ENCODE measurements around the gene CENPF.
A peak's percentile ranks its signal among the peaks of the same experiment; 100 is the strongest.
"Not testable (repeated sequence)": the region's sequence is repeated elsewhere in the genome, so short reads cannot be mapped to it uniquely, and the experiment has no call there.

CENPF gene

DNA sequence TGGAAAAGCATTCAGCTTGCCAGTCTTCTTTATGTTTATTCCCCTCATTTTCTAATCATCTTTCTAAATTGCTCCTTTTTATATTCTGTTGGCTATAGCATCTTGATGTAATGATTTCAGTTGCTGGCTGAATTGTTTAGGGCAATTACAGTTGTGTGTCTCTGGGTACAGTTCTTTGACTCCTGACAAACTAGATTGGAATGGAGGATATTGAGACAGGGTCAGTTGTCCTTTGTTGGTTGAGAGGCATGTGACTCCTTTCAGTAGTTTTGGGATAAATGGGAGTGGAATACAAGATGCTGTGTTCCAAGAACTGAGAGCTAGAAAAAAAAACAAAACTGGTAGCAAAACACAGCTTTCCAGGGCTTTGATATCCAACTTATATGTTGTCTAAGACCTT is 1.5 kb downstream of the CENPF start:
- H3K27me3 ChIP-seq: no peaks in the 10 kb centered on the region
- H3K9ac ChIP-seq: peak overlapping the region; percentile 92
- peaks cover 39% of the 10 kb centered on the region for H3K9me3 ChIP-seq
- peak overlapping the region; percentile 89; the same call in 1 of the 2 replicates for H3K27ac ChIP-seq
- peak overlapping the region; percentile 94 for H3K4me3 ChIP-seq
- H3K4me2 ChIP-seq: peak overlapping the region; percentile 91
- H4K20me1 ChIP-seq: no peaks in the 10 kb centered on the region
- no peak for TF ChIP-seq Cebpa-rat (IDR thresholded peaks at IDR 0.05)
- H3K4me1 ChIP-seq: peaks cover 22% of the 10 kb centered on the region
- peaks cover 43% of the 10 kb centered on the region for H3K36me3 ChIP-seq

DNA sequence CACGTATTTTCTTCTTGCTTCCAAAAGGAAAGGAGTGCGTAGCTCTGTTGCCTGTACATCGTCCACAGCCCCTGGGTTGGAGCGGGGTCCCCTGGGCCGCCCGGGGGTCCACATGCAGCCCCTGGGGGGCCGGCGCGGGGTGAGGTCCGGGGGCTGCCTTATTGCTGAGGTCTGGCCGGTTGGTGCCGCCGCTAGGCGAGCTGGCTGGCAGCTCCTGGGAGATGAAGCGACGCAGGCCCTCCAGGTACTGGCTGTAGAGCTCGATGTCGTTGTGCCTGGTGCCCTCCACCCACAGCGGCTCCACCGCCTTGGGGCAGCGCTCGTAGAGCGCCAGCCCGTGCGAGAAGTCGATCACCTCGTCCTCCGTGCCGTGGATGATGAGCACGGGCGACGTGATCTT is 2.5 kb downstream of the CENPF start:
- H3K4me2 ChIP-seq: peak overlapping the region; percentile 91; the same call in 1 of the 2 replicates
- H3K4me1 ChIP-seq: peaks cover 22% of the 10 kb centered on the region
- peaks cover 47% of the 10 kb centered on the region for H3K9me3 ChIP-seq
- not testable (repeated sequence) for H3K9ac ChIP-seq, H3K27me3 ChIP-seq, H4K20me1 ChIP-seq, H3K27ac ChIP-seq
- H3K36me3 ChIP-seq: peaks cover 50% of the 10 kb centered on the region
- H3K4me3 ChIP-seq: peak overlapping the region; percentile 94; the same call in 1 of the 2 replicates

DNA sequence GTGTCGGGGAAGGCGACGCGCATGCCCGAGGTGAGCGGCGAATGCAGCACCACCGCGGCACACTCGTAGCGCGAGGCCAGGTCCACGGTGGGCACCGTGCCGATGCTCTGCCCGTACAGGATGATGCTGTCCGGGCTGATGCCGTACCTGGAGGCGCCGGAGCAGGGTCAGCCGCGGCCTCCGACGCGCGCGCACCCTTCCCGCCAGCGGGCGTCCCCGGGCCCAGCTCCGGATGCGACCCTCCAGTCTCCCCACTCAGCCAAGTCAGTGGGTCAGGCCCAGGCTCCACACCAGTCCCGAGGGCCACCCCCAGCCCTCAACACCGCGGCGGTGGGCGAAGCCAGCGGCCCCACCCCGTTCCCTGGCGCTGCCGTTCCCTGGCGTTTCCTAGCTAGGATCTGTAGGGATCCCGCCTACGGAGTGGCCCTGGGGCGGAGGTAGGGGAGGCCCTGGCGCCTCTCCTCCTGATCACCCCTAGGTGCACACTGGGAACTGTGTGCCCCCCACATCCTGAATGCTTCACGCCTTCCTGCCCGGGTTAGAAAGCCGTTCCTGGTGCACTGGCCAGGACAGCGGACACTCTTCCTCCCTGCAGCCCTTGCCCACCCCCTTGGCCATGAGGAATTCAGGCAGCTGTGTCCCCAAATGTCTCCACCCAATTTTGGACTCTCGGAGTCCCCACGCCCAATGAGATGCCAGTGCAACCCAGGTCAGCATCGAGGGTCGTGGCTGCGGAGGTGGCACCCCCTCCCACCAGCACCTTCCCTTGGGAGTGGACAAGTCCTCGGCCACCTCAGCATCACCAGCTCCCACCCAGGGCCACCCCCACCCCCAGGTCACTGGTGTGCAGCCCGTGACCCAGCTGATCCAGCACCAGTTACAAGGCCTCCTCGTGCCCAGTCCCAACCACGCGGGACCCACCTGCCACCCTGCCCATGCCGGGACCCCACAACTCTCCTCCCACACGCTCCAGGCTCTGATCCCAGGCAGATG is 3.2 kb downstream of the CENPF start:
- H3K4me2 ChIP-seq, H3K27ac ChIP-seq, H4K20me1 ChIP-seq, H3K9ac ChIP-seq, H3K27me3 ChIP-seq, H3K4me3 ChIP-seq: not testable (repeated sequence)
- peaks cover 22% of the 10 kb centered on the region for H3K4me1 ChIP-seq
- H3K9me3 ChIP-seq: peaks cover 55% of the 10 kb centered on the region
- H3K36me3 ChIP-seq: peaks cover 58% of the 10 kb centered on the region

DNA sequence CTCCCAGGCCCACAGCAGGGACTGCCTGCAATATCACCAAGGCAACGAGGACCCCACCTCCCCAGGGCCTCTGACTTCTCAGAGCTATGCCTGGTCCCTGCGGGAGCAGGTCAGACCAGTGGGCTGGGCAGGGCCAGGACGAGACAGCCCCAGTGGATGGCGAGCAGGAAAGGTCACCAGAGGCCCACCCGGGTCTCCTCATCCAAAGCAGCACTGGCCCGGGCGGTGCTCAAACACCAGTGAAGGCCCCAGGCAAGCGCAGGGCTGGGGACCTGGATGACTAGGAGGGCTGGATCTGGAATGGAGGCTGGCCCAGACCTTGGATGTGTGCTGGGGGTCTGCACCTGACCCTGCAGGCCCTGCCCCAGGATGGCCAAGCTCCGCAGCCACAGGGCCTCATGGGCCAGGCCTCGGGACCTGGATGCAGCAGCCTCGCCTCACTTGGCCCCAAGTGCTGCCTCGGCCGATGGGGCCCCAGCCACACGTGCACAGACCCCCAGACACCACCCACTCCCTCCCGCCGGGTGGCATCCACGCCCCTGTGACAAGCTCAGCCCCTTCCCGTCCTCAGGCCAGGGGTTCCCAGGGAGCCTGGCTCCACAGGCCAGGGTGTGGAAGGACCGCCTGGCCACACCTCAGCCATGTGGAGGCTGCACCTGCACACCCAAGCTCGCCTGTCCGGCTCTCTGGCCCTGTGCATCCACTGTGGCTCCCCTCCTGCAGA is 4.7 kb downstream of the CENPF start:
- H3K4me3 ChIP-seq, H3K27ac ChIP-seq, H3K27me3 ChIP-seq, H3K9ac ChIP-seq, H3K4me2 ChIP-seq: not testable (repeated sequence)
- Histone ChIP-seq H3K4me1 (peaks cover 17% of the 10 kb centered on the region), H3K36me3 (peaks cover 70% of the 10 kb centered on the region), H4K20me1 (peaks cover 15% of the 10 kb centered on the region; the same call in 1 of the 2 replicates), H3K9me3 (peaks cover 57% of the 10 kb centered on the region)

DNA sequence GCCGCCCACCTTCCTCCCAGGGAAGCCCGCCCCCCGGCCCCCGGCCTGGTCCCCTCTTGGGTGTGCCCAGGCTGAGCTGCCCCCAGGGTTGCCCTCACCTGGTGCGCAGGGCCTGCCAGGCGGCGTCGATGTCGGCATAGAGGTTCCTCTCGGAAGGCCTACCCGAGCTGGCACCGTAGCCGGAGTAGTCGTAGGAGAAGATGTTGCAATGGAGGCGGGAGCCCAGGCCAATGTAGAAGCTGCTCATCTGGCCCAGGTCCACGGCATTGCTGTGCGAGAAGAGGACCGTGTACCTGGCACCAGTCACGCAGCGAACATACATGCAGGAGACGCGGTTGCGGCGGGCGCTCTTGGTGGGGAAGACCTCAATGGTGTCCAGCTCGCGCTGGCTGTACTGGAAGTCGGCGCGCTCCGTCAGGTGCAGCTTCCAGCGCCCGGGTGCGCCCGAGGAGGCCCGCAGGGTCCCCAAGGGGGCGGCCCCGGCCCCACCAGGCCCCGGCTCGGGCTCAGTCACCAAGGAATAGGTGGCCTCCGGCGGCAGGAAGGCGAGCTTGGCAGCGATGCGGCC is 5.3 kb downstream of the CENPF start:
- H3K27me3 ChIP-seq, H3K27ac ChIP-seq, H3K9ac ChIP-seq, H3K4me2 ChIP-seq, H3K4me3 ChIP-seq: not testable (repeated sequence)
- H3K36me3 ChIP-seq: peaks cover 76% of the 10 kb centered on the region
- peaks cover 21% of the 10 kb centered on the region; the same call in 1 of the 2 replicates for H4K20me1 ChIP-seq
- peaks cover 17% of the 10 kb centered on the region for H3K4me1 ChIP-seq
- peaks cover 57% of the 10 kb centered on the region for H3K9me3 ChIP-seq

DNA sequence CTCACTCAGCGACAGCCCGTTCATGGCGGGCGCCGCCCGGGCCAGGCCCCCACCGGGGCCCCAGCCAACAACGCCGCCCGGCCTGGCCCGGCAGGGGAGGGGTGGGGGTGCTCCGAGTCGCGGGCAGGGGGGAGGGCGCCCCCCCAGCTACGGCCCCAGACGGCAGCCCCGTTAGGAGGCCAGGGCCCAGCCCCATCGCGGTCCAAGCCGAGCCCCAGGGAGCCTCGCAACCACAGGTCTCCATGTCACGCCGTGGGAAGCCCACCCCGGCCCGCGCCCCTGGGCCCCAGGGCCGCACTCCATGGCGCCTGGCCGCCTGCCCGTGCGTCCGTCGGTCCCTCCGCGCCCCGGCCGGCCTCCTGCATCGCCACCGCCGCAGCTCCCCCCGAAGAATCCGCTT is 5.8 kb downstream of the CENPF start:
- Histone ChIP-seq H3K4me1 (peaks cover 17% of the 10 kb centered on the region), H3K9me3 (peaks cover 57% of the 10 kb centered on the region), H4K20me1 (peaks cover 26% of the 10 kb centered on the region; the same call in 1 of the 2 replicates), H3K36me3 (peaks cover 82% of the 10 kb centered on the region)
- not testable (repeated sequence) for H3K9ac ChIP-seq, H3K27me3 ChIP-seq, H3K4me3 ChIP-seq, H3K4me2 ChIP-seq, H3K27ac ChIP-seq

DNA sequence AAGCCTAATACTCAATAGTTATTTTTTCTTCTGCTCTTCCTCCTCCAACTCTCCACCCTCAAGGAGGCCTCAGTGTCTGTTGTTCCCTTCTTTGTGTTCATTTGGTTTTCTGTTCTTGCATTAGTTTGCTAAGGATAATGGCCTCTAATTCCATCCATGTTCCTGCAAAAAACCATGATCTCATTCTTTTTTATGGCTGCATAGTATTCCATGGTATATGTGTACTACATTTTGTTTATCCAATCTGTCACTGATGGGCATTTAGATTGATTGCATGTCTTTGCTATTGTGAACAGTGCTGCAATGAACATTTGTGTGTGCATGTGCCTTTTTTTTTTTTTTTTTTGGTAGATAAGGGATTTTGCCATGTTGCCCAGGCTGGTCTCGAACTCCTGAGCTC is 6.7 kb downstream of the CENPF start:
- Histone ChIP-seq H3K36me3 (peaks cover 89% of the 10 kb centered on the region), H4K20me1 (peaks cover 26% of the 10 kb centered on the region; the same call in 1 of the 2 replicates), H3K4me2 (no peak overlapping the region), H3K27me3 (no peaks in the 10 kb centered on the region), H3K27ac (no peak overlapping the region), H3K9ac (no peak overlapping the region), H3K4me3 (no peak overlapping the region), H3K9me3 (peaks cover 57% of the 10 kb centered on the region), H3K4me1 (peaks cover 8% of the 10 kb centered on the region)
- no peak for TF ChIP-seq Cebpa-rat (IDR thresholded peaks at IDR 0.05)

DNA sequence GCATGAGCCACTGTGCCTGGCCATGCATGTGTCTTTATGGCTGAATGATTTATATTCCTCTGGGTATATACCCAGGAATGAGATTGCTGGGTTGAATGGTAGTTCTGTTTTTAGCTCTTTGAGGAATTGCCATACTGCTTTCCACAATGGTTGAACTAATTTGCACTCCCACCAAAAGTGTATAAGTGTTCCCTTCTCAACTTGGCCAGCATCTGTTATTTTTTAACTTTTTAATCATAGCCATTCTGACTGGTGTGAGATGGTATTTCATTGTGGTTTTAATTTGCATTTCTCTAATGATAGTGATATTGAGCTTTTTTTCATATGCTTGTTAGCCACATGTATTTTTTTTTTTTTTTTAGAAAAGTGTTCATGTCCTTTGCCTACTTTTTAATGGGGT is 7.1 kb downstream of the CENPF start:
- peaks cover 26% of the 10 kb centered on the region; the same call in 1 of the 2 replicates for H4K20me1 ChIP-seq
- H3K9me3 ChIP-seq: peaks cover 57% of the 10 kb centered on the region
- not testable (repeated sequence) for H3K4me1 ChIP-seq, H3K9ac ChIP-seq, H3K27me3 ChIP-seq, H3K27ac ChIP-seq, H3K4me3 ChIP-seq, H3K4me2 ChIP-seq
- peaks cover 93% of the 10 kb centered on the region for H3K36me3 ChIP-seq

DNA sequence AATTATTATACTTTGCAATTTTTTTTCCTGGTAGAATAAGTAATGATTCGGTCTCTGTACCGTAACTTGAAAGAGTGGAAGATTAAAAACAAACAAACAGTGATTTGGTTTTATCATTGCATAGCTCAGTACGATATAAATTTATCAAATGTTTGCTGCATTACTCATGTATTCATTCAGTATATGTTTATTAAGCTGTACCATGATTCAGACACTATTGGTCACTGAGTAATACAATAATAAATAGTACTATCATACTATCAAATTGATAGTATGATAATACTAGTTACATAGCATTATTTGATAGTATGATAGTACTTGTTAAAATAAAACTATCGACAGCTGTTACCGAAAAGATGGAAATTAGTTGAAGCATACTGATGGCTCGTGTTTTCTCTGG is 12.1 kb downstream of the CENPF start:
- no peak for TF ChIP-seq Cebpa-rat (IDR thresholded peaks at IDR 0.05)
- H3K27ac ChIP-seq: no peak overlapping the region
- H3K9ac ChIP-seq: no peak overlapping the region
- peaks cover 12% of the 10 kb centered on the region for H3K9me3 ChIP-seq
- H3K4me2 ChIP-seq: no peak overlapping the region
- H4K20me1 ChIP-seq: peaks cover 26% of the 10 kb centered on the region; the same call in 1 of the 2 replicates
- no peaks in the 10 kb centered on the region for H3K27me3 ChIP-seq
- H3K4me3 ChIP-seq: no peak overlapping the region
- no peaks in the 10 kb centered on the region for H3K4me1 ChIP-seq
- H3K36me3 ChIP-seq: peaks cover 85% of the 10 kb centered on the region

DNA sequence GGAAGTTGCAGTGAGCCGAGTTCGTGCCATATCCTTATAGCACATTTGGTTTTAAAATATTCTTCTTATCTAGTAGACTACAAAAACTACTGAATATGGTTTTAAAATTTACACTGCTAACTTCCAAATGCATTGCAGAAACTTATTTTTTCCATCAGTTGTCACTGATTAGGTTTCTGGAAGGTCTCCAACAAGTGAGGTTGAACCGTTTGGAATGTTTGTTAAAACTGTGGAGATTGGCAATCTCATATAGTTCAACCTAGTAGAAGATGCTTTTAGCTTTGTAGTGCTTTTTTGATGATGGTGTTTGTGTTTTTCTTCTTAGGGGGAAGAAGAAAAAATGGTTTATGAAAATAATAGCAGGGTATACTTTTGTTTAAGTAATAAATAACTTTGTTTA is 12.9 kb downstream of the CENPF start:
- Histone ChIP-seq H3K27me3 (no peaks in the 10 kb centered on the region), H3K36me3 (peaks cover 87% of the 10 kb centered on the region), H3K27ac (no peak overlapping the region), H3K4me1 (no peaks in the 10 kb centered on the region), H3K9me3 (peaks cover 6% of the 10 kb centered on the region), H4K20me1 (peaks cover 26% of the 10 kb centered on the region; the same call in 1 of the 2 replicates), H3K9ac (no peak overlapping the region), H3K4me3 (no peak overlapping the region), H3K4me2 (no peak overlapping the region)
- TF ChIP-seq Cebpa-rat (IDR thresholded peaks at IDR 0.05): no peak

Measured in BLaER1 (cell line).